ENCODE measurements around the gene PRADC1. TPM values are rescaled to one million over a fixed set of nuclear protein-coding genes. Genes with fewer than 3 reads are reported as not detected.

Gene PRADC1
- total and polyA plus RNA-seq, 7 experiments from 2014 or later = 4.3 to 29.5 (median 8.8) TPM

DNA sequence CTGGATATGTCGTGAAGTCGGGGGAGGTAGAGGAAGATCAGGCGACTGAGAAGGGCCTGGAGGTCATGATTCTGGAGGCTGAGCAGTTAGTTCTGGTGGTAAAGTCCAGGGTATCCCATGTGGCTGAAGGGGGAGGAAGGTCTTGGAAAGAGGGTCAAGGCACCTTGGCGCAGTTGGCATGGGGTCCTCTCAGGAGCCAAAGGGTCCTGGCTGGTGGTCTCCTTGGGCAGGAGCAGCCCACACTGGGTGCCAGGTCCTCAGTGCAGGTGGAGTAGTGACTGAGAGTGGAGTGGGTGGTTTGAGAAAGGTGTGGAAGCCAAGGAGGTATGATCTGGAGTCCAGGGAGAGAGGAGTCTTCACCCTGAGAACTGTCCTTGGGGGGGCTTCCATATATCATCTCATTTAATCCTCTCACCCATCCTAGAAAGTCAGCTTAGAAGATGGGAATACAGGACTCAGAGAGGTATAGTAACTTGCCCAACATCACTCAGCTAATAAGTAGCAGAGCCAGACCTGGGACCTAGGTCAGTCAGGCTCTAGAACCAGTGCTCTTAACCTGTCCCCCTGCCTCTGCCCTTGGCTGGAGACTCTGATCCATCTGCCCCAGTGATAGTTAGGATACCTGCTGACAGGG lies 26.8 kb upstream of the PRADC1 start:
- Histone ChIP-seq H3K27me3 (ENCODE audit: control insufficient read depth in 2 of 2, insufficient read depth in 2 of 2, low read length in 2 of 2) (no peaks in the 10 kb centered on the region), H3K27ac (ENCODE audit: low read depth, low read length) (no peak overlapping the region), H3K36me3 (ENCODE audit: control insufficient read depth in 2 of 3, insufficient read depth in 3 of 3, low read length in 3 of 3) (peaks cover 0 to 46% (median 0%) of the 10 kb centered on the region in 3 experiments), H3K9me3 (ENCODE audit: control insufficient read depth in 2 of 3, low read length in 3 of 3) (no peaks in the 10 kb centered on the region), H3K4me3 (ENCODE audit: low read length) (no peak overlapping the region), H3K4me1 (ENCODE audit: control insufficient read depth in 2 of 2, insufficient read depth in 2 of 2, low read length in 2 of 2) (peaks cover 0 to 6% of the 10 kb centered on the region in 2 donors)
- ATAC-seq (no peak), DNase-seq (no peak)
- H3K36me3 Mint-ChIP-seq = peaks cover 0 to 5% (median 0%) of the 10 kb centered on the region in 5 donors
- no peaks in the 10 kb centered on the region for H3K9me3 Mint-ChIP-seq
- intact Hi-C loops (cut with micrococcal nuclease) = no loop called here
- ChIA-PET CTCF (no interaction called here), POLR2A (no interaction called here)
- H3K4me3 Mint-ChIP-seq = no peak overlapping the region
- H3K4me1 Mint-ChIP-seq = peaks cover 0 to 18% (median 9%) of the 10 kb centered on the region in 7 donors
- peak overlapping the region in 1 of 9 donors; percentile 31 for H3K27ac Mint-ChIP-seq
- H3K27me3 Mint-ChIP-seq = no peaks in the 10 kb centered on the region

DNA sequence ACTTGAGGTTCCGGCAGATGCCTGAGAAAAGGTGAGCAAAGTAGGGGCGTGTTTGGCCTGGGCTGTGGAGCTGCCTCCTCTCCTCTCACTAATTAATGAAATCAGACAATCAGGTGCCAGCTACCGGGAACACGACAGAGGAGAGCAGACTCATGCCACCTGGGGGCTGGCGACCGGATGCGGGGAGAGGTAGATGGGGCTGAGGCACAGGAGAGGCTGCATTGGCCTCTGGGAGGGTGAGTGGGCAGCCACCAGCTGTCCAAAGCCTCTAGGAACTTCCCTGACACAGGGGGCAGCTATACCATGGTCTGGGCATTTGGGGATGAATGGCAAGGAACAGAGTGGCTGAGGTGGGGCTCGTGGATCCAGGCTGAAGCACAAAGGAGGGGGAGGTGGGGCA lies 26.2 kb upstream of the PRADC1 start:
- CTCF ChIA-PET = no interaction called here
- no peaks in the 10 kb centered on the region for H3K27me3 Mint-ChIP-seq
- H3K36me3 Mint-ChIP-seq = peaks cover 0 to 5% (median 0%) of the 10 kb centered on the region in 5 donors
- DNase-seq (no peak), ATAC-seq (no peak)
- Histone ChIP-seq H3K4me3 (ENCODE audit: low read length) (no peak overlapping the region), H3K4me1 (ENCODE audit: control insufficient read depth in 2 of 2, insufficient read depth in 2 of 2, low read length in 2 of 2) (peaks cover 0 to 6% of the 10 kb centered on the region in 2 donors), H3K9me3 (ENCODE audit: control insufficient read depth in 2 of 3, low read length in 3 of 3) (no peaks in the 10 kb centered on the region), H3K36me3 (ENCODE audit: control insufficient read depth in 2 of 3, insufficient read depth in 3 of 3, low read length in 3 of 3) (peaks cover 0 to 45% (median 0%) of the 10 kb centered on the region in 3 experiments), H3K27ac (ENCODE audit: low read depth, low read length) (no peak overlapping the region), H3K27me3 (ENCODE audit: control insufficient read depth in 2 of 2, insufficient read depth in 2 of 2, low read length in 2 of 2) (no peaks in the 10 kb centered on the region)
- H3K4me3 Mint-ChIP-seq = no peak overlapping the region
- intact Hi-C loops (cut with micrococcal nuclease) = no loop called here
- peak overlapping the region in 1 of 9 donors; percentile 31 for H3K27ac Mint-ChIP-seq
- H3K9me3 Mint-ChIP-seq = no peaks in the 10 kb centered on the region
- H3K4me1 Mint-ChIP-seq = peaks cover 0 to 18% (median 9%) of the 10 kb centered on the region in 7 donors
- POLR2A ChIA-PET = no interaction called here

DNA sequence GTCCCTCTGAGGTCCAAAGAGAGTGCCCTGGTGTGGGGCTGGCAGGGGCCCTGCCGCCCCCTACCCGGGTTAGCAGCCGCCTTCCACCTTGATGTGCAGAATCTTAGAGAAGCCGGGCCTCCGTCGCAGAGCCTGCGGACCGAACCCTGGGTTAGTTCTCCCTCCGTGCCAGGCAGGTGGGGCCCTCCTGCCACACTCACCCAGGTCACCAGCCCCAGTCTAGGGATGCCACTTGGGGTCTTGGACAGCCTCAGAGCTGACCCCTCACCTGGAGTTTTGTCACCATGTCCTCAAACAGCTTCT lies 25.8 kb upstream of the PRADC1 start:
- intact Hi-C loops (cut with micrococcal nuclease) = no loop called here
- peak overlapping the region in 1 of 9 donors; percentile 31 for H3K27ac Mint-ChIP-seq
- DNase-seq = no peak
- no peak overlapping the region for H3K27ac ChIP-seq (ENCODE audit: low read depth, low read length)
- H3K36me3 ChIP-seq (ENCODE audit: control insufficient read depth in 2 of 3, insufficient read depth in 3 of 3, low read length in 3 of 3) = peaks cover 0 to 45% (median 4%) of the 10 kb centered on the region in 3 experiments
- peaks cover 0 to 18% (median 9%) of the 10 kb centered on the region in 7 donors for H3K4me1 Mint-ChIP-seq
- peaks cover 0 to 5% (median 0%) of the 10 kb centered on the region in 5 donors for H3K36me3 Mint-ChIP-seq
- H3K27me3 ChIP-seq (ENCODE audit: control insufficient read depth in 2 of 2, insufficient read depth in 2 of 2, low read length in 2 of 2) = no peaks in the 10 kb centered on the region
- ChIA-PET POLR2A (no interaction called here), CTCF (no interaction called here)
- H3K9me3 ChIP-seq (ENCODE audit: control insufficient read depth in 2 of 3, low read length in 3 of 3) = no peaks in the 10 kb centered on the region
- no peaks in the 10 kb centered on the region for H3K9me3 Mint-ChIP-seq
- H3K4me3 Mint-ChIP-seq = no peak overlapping the region
- H3K27me3 Mint-ChIP-seq = no peaks in the 10 kb centered on the region
- no peak overlapping the region for H3K4me3 ChIP-seq (ENCODE audit: low read length)
- ATAC-seq = no peak
- H3K4me1 ChIP-seq (ENCODE audit: control insufficient read depth in 2 of 2, insufficient read depth in 2 of 2, low read length in 2 of 2) = peaks cover 0 to 6% of the 10 kb centered on the region in 2 donors

DNA sequence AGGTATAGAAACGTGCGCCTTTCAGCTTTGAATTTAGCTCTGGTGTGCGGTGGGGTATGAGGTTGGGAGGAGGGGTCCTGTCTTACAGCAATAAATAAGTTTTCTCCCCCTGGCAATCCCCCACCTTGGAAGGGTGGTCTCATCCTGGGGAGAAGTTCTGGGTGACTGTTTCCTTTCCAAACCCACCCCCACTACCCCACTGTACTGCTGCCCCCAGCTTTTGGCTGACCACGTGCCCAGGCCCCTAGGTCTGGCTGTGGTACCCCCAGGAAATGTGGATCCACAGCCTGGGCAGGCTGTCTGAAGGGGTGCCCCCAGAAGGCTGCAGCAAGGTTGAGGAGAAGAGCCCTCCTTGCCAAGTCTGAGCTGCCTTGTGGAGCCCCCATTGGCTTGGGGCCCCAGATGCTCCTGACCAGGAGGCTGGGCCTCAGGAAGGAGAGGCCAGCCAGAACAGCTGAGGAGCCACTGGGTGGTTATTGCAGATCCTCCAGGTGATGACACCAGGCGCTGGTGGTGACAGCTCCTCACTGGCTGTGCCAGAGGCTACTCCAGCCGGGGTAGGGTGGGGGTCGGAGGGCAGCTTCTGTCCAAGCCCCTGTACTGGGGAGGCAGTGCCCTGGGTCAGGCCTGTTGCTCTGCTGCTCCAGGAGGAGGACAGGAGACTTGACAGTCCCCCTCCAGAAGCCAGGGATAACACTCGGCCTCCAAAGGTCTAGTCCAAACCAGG lies 25.3 kb upstream of the PRADC1 start:
- Mint-ChIP-seq H3K4me3 (no peak overlapping the region), H3K36me3 (peaks cover 0 to 10% (median 0%) of the 10 kb centered on the region in 5 donors), H3K9me3 (no peaks in the 10 kb centered on the region), H3K27me3 (no peaks in the 10 kb centered on the region), H3K27ac (peak overlapping the region in 2 of 9 donors; percentile 14 to 25), H3K4me1 (peaks cover 0 to 18% (median 9%) of the 10 kb centered on the region in 7 donors)
- no peaks in the 10 kb centered on the region for H3K27me3 ChIP-seq (ENCODE audit: control insufficient read depth in 2 of 2, insufficient read depth in 2 of 2, low read length in 2 of 2)
- intact Hi-C loops (cut with micrococcal nuclease) = no loop called here
- H3K4me1 ChIP-seq (ENCODE audit: control insufficient read depth in 2 of 2, insufficient read depth in 2 of 2, low read length in 2 of 2) = peaks cover 0 to 6% of the 10 kb centered on the region in 2 donors
- ChIA-PET POLR2A (no interaction called here), CTCF (interaction anchor here (0.6 kb wide), 1 partner anchor 31 kb away, joined by 4 read pairs; no protein-coding TSS in a partner anchor)
- ATAC-seq = no peak
- no peak overlapping the region for H3K4me3 ChIP-seq (ENCODE audit: low read length)
- DNase-seq = no peak
- peaks cover 0 to 45% (median 9%) of the 10 kb centered on the region in 3 experiments for H3K36me3 ChIP-seq (ENCODE audit: control insufficient read depth in 2 of 3, insufficient read depth in 3 of 3, low read length in 3 of 3)
- no peak overlapping the region for H3K27ac ChIP-seq (ENCODE audit: low read depth, low read length)
- H3K9me3 ChIP-seq (ENCODE audit: control insufficient read depth in 2 of 3, low read length in 3 of 3) = no peaks in the 10 kb centered on the region

DNA sequence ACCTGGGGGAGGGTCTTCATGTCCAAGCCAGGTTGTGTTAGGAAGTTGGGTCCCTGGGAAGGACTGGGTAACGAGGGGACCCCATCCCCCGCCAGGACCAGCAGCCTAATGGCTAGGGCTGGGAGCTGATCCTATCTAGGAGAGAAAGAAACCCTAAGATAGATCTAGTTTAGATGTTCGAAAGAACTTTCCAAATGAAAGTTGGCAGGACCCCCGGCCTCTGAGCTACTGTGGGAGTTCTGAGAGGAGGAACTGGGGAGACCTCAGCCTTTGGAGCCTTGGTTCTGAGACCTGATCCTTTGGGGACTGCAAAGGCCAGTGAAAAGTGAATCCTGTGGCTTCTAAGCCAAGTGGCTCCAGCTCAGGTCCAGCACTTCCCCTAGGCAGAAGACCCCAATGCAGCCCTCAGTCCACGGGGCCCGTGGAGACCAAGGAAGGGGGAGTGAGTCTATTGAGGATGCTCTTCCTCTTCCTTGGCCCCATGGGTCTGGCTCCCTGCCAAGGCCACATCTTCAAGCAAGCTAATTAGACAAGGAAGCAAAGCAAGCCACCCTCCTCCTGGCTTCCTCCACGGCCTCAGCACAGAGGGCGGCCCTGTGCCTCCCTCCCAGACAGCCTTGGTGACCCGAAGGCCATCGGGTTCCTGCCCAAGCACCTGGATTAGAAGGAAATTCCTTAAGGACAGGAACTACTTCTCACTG lies 24.5 kb upstream of the PRADC1 start:
- ATAC-seq (peak; percentile 23), DNase-seq (peak in 5 of 9 donors; percentile 11 to 25 (median 17))
- Mint-ChIP-seq H3K9me3 (no peaks in the 10 kb centered on the region), H3K36me3 (peaks cover 0 to 18% (median 0%) of the 10 kb centered on the region in 5 donors), H3K27me3 (no peaks in the 10 kb centered on the region), H3K4me3 (no peak overlapping the region), H3K4me1 (peaks cover 0 to 18% (median 9%) of the 10 kb centered on the region in 7 donors), H3K27ac (peak overlapping the region in 3 of 9 donors; percentile 19 to 65 (median 43))
- CTCF ChIA-PET = interaction anchor here (0.6 kb wide), 1 partner anchor 32 kb away, joined by 4 read pairs; no protein-coding TSS in a partner anchor
- POLR2A ChIA-PET = interaction anchor here (1.1 kb wide), 1 partner anchor 24 kb away, joined by 3 read pairs; no protein-coding TSS in a partner anchor
- no peak overlapping the region for H3K27ac ChIP-seq (ENCODE audit: low read depth, low read length)
- intact Hi-C loops (cut with micrococcal nuclease) = no loop called here
- no peaks in the 10 kb centered on the region for H3K9me3 ChIP-seq (ENCODE audit: control insufficient read depth in 2 of 3, low read length in 3 of 3)
- H3K4me3 ChIP-seq (ENCODE audit: low read length) = no peak overlapping the region
- H3K36me3 ChIP-seq (ENCODE audit: control insufficient read depth in 2 of 3, insufficient read depth in 3 of 3, low read length in 3 of 3) = peaks cover 2 to 48% (median 10%) of the 10 kb centered on the region in 3 experiments
- H3K4me1 ChIP-seq (ENCODE audit: control insufficient read depth in 2 of 2, insufficient read depth in 2 of 2, low read length in 2 of 2) = peaks cover 0 to 6% of the 10 kb centered on the region in 2 donors
- no peaks in the 10 kb centered on the region for H3K27me3 ChIP-seq (ENCODE audit: control insufficient read depth in 2 of 2, insufficient read depth in 2 of 2, low read length in 2 of 2)

DNA sequence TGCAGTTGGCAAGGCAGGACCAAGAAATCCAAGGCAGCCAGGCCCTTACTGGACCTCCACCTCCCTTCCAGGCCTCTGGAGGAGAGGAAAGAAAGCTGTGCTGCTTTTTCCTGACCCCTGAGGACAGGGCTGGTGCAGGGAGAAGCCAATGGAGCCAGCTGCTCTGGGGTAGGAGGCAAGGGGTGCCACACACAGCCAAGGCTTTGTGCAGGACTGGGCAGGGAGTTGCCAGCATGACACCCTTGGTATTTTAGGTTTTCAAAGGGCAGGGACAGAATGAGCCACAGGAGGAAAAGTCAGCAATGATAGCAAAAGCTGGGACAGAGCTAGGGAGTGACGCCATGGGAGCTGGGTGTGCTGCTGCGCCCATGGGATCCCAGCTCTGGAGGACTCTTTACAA lies 24.0 kb upstream of the PRADC1 start:
- H3K4me1 Mint-ChIP-seq = peaks cover 0 to 18% (median 9%) of the 10 kb centered on the region in 7 donors
- H3K27me3 Mint-ChIP-seq = no peaks in the 10 kb centered on the region
- Histone ChIP-seq H3K4me3 (ENCODE audit: low read length) (no peak overlapping the region), H3K36me3 (ENCODE audit: control insufficient read depth in 2 of 3, insufficient read depth in 3 of 3, low read length in 3 of 3) (peaks cover 5 to 53% (median 10%) of the 10 kb centered on the region in 3 experiments), H3K4me1 (ENCODE audit: control insufficient read depth in 2 of 2, insufficient read depth in 2 of 2, low read length in 2 of 2) (peaks cover 0 to 6% of the 10 kb centered on the region in 2 donors), H3K27me3 (ENCODE audit: control insufficient read depth in 2 of 2, insufficient read depth in 2 of 2, low read length in 2 of 2) (no peaks in the 10 kb centered on the region), H3K27ac (ENCODE audit: low read depth, low read length) (no peak overlapping the region), H3K9me3 (ENCODE audit: control insufficient read depth in 2 of 3, low read length in 3 of 3) (no peaks in the 10 kb centered on the region)
- no peaks in the 10 kb centered on the region for H3K9me3 Mint-ChIP-seq
- intact Hi-C loops (cut with micrococcal nuclease) = no loop called here
- peaks cover 0 to 18% (median 4%) of the 10 kb centered on the region in 5 donors for H3K36me3 Mint-ChIP-seq
- no peak overlapping the region for H3K4me3 Mint-ChIP-seq
- ChIA-PET POLR2A (interaction anchor here (1.1 kb wide), 1 partner anchor 23 kb away, joined by 3 read pairs; no protein-coding TSS in a partner anchor), CTCF (no interaction called here)
- peak overlapping the region in 4 of 9 donors; percentile 19 to 77 (median 46) for H3K27ac Mint-ChIP-seq
- DNase-seq (no peak), ATAC-seq (no peak)
